ENCODE data around the gene SH3BP1.

The SH3BP1 gene

DNA sequence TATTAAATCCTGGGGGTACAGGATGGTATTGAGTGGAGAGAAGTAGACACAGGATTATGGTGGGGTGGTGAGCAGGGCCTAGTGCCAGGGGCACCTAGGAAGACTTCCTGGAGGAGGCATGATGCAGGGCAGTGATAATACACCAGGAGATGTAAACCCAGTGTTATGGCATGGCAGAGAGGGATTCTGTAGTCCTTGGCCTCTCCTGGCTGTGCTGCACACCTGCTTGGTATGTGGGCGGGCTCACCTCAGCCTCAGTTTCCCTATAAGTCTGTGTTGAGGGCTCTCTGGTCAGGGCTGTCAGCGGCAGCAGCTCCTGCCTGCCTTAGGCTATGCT is 21.2 kb downstream of the SH3BP1 start:
- no peak for DNase-seq

GRCh38 chr22:37661160-37661924 is 21.9 kb downstream of the SH3BP1 start:
- peak; percentile 56 for DNase-seq

- no peak for DNase-seq
Measured at GRCh38 chr22:37662039-37662438, 22.6 kb downstream of the SH3BP1 start.

- DNase-seq = no peak
Measured at GRCh38 chr22:37663521-37664140, 24.2 kb downstream of the SH3BP1 start.

- DNase-seq = no peak
Measured at GRCh38 chr22:37664249-37665101, 25.0 kb downstream of the SH3BP1 start.

GRCh38 chr22:37665487-37665886 is 26.0 kb downstream of the SH3BP1 start:
- DNase-seq = no peak

DNA sequence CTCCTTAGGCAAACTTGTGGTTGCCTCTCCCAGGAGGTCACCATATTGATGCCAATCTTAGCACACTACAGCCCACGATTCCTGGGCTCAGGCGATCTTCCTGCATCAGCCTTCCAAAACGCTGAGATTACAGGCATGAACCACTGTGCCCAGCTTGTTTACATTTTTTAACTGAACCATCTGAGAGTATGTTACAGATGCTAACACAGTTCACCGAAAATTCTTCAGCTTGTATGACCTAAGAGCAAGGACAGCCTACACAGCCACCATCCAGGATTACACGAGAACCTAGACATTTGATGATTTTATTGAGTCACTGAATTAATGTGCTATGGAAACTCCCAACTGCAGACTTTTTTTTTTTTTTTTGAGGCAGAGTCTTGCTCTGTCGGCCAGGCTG is 30.1 kb downstream of the SH3BP1 start:
- no peak for DNase-seq

GRCh38 chr22:37672206-37672919 is 32.9 kb downstream of the SH3BP1 start:
- DNase-seq = no peak

DNA sequence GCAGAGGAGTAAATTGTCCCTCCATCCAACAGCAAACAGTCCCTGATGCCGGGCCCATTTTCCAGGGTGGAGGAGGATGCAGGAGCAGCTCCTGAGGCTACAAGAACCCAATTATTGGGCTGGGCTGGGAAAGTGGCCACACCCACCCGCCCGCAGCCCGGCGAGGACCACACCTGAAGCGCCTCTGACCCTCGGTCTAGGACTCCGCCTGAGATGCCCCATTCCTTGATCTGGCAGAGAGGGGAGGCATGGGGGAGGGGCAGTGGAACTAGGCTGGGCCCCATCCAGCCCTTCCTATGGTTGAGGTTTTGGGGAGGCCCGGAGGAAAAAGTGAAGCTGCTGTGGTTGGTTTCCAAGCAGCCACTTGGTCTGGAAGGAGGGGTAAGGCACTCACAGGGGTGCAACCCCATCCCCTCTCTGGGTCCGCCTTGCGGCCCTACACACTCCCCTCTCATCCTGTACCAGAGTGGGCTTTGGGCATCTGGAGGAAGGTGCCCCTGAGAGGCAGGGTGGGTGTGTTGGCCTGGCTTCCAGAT is 33.5 kb downstream of the SH3BP1 start:
- DNase-seq = no peak

DNA sequence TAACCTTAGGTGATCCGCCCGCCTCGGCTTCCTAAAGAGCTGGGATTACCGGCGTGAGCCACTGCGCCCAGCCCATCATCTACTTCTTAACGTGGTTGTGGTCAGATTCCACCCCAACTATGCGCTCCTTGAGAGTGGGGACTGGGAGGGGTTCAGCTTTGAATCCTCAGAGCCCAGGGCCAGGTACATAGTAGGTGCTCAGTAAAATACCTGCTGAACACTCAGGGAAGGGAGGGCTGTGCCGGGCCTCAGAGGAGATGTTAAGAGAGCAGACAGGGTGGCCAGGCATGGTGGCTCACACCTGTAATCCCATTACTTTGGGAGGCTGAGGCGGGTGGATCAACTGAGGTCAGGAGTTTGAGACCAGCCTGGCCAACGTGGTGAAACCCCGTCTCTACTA is 34.8 kb downstream of the SH3BP1 start:
- DNase-seq = no peak

DNA sequence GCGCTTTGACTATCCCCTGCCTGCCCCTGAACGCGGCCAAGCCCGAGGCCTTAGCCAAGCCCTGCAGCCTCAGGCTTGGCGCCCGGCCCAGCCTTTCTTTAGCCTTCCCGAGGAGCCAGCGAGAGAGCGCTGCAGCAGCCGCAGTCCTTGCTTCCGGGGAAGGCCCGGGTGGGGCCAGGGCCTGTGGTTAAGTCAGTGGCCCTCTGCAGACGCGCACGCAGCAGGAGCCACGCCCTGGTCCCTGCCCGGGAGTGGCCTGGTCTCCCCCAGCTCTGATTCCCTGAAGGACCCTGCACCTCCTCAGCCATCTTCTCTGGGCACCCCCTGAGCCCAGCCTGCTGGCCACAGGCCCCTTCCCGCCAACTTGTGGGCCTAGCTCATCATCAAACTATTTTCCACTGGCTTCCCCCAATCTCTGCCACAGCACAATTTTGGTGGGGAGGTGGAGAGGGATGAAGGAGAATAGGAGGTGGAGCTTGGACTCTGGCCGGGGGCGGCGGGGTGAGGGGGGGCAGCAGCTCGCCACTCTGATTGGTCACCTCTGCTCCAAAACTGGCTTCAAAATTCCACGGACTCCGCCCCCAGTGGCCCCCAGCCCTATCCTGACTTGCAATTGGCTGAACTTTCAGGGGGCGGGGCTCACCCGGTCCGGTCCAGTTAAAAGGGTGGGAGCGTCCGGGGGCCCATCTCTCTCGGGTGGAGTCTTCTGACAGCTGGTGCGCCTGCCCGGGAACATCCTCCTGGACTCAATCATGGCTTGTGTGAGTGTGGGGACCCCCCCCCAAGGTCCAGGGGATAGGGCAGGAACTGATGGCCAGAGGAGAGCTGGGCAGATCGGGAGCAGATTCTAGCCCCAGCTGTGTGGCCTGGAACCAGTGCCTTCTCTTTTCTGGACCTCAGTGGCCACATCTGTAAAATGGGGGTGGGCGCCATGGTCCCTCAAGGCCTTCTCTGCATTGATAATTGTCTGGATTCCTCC is 35.8 kb downstream of the SH3BP1 start, which contains the start of gene LGALS1:
Gene LGALS1, plus strand, starts transcription at position 686 of the 979 bp plus-strand sequence. Its CDS starts 67 bp downstream, at position 753.
- peak; percentile 19 for DNase-seq

DNA sequence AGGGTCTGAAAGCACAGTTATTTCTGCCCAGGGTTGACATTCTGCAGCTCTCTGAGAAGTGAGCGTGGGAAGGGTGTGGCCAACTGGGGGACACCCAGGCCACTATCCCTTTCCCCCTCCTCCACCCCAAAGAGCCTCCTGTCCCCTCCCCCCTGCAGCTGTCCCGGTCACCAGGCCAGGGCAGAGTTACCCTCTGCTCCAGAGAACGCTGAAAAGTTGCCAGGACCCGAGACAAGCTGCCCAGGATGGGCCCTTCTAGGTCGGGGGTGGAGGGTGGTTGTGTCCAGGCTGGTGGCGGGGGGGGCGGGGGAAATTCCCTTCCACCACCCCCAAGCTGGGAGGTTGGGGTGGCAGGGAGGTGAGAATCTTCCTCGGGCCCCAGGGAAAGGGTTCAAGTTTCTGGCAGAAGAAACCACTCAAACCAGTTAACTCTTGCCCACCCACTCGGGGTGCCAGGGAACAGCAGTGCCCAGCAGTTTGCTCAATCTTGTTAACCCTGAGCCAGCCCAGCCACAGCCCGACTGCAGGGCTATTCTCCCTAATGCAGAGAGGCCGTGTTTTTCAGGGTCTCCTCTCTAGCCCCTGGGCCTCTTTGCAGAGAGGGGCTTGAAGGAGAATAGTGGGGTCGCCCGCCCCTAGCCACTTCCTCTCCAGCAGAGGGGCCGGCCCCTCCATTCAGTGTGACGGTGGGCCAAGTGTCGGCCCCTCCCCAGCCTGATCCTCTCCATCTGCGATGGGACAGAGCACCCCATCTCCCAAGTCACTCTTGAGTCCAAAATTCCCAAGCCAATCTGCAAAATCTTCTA is 36.7 kb downstream of the SH3BP1 start:
- DNase-seq = no peak

GRCh38 chr22:37676736-37677492 is 37.4 kb downstream of the SH3BP1 start:
- DNase-seq = peak; percentile 63

DNA sequence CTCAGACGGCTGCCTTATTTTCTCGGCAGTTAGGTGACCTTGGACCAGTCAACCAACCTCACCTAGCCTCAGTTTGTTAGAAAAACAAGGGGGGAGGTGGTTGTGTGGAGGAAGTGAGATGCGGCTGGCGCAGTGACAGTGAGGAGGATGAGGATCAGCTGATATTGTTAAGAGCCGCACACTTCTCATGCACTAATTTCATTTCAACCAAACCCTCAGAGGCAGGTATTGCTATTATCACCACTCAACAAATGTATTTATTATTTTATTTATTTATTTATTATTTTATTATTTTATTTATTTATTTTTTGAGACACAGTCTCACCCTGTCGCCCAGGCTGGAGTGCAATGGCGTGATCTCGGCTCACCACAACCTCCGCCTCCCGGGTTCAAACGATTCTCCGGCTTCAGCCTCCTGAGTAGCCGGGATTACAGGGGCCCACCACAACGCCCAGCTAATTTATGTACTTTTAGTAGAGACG is 38.1 kb downstream of the SH3BP1 start:
- no peak for DNase-seq

- DNase-seq = no peak
Measured at GRCh38 chr22:37678372-37678771, 38.9 kb downstream of the SH3BP1 start.

DNA sequence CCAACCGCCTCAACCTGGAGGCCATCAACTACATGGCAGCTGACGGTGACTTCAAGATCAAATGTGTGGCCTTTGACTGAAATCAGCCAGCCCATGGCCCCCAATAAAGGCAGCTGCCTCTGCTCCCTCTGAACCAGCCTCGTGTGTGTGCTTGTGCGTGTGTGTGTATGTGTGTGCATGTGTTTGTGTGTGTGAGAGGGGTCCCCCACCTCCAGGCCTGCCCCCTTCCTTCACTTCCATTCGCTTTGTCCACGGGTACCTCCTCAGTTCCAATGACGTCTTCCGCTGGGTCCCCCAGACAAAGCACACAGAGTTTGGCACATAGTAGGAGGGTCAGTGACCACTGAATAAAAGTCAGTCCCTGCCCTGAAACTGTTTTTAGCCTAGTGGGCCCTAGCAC is 40.2 kb downstream of the SH3BP1 start:
- no peak for DNase-seq

GRCh38 chr22:37680191-37680851 is 40.9 kb downstream of the SH3BP1 start:
- DNase-seq = no peak

DNA sequence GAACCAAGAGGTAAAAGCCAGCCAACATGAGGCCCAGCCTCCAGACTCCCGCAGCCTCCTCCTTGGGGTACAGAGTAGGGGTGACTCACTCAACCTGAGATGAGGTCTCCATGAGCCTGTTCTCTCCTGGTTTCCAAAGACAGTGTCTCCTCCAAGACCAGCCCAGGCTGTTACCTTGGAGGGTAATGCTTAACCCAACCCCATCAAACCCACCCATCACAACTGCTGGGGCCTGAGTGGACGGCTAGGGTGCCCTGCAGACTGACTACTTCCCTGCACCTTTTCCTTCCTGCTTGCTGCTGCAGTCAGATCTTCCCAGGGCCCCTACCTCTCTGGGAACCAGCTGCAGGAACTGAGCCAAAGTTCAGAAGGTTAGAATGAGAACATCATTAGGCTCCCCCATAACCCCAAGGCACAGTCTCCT is 41.5 kb downstream of the SH3BP1 start:
- no peak for DNase-seq

GRCh38 chr22:37681556-37682049 is 42.1 kb downstream of the SH3BP1 start:
- no peak for DNase-seq
